D721Med (cell line): ENCODE measurements around the gene SMIM41.

ENCODE experiments used
- DNase-seq: peaks from one replicate; pipeline ENCODE4 v3.0.0; 2011; ENCODE audit warnings: low spot score; ENCODE audit not compliant: insufficient read length
- FAIRE-seq: peaks from 2 replicates; lab custom pipeline; 2011; peaks lifted over from hg19 to GRCh38; lab: Jason Lieb, UNC
- TF ChIP-seq, protein P1 (sequence below): IDR thresholded peaks from 2 replicates; pipeline ENCODE4 v1.5.1; 2012; ENCODE audit warnings: mild to moderate bottlenecking, control low read depth; ENCODE audit not compliant: insufficient read depth; ENCODE audit errors: missing control alignments

SMIM41 gene

DNA sequence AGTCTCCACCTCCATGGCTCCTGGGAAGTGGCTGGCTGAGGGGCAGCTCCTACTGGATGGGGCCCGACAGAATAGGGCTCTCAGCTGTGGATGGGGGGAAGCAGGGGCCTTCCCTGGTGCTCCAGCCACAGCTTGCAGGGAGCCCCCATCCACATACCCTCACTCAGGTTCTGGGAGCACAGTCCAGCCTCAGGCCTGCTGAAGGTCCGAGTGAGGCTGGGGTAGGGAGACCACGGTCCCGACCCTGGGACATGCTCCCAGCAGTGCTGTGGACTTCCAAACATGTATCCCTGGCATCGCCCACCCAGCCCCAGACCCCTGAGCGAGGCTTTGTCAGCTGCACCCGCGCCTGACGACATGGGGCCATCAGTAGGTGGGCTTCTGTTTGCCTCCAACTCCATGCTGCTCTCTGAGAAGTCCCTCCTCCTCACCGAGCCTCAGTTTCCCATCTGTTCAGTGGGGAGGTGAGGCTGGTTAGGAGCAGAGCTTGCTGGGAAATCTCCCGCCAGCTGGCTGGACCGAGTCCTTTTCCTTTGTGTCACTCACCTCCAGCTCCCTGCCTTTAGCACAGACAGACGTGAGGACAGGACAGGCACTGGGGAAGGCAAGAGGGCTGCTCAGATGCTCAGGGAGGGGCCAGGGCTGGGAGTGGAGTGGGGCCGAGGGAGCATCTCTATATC lies 18.9 kb upstream of the SMIM41 start:
- TF ChIP-seq, protein P1, sequence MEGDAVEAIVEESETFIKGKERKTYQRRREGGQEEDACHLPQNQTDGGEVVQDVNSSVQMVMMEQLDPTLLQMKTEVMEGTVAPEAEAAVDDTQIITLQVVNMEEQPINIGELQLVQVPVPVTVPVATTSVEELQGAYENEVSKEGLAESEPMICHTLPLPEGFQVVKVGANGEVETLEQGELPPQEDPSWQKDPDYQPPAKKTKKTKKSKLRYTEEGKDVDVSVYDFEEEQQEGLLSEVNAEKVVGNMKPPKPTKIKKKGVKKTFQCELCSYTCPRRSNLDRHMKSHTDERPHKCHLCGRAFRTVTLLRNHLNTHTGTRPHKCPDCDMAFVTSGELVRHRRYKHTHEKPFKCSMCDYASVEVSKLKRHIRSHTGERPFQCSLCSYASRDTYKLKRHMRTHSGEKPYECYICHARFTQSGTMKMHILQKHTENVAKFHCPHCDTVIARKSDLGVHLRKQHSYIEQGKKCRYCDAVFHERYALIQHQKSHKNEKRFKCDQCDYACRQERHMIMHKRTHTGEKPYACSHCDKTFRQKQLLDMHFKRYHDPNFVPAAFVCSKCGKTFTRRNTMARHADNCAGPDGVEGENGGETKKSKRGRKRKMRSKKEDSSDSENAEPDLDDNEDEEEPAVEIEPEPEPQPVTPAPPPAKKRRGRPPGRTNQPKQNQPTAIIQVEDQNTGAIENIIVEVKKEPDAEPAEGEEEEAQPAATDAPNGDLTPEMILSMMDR: no peak
- FAIRE-seq (no peak), DNase-seq (no peak)

DNA sequence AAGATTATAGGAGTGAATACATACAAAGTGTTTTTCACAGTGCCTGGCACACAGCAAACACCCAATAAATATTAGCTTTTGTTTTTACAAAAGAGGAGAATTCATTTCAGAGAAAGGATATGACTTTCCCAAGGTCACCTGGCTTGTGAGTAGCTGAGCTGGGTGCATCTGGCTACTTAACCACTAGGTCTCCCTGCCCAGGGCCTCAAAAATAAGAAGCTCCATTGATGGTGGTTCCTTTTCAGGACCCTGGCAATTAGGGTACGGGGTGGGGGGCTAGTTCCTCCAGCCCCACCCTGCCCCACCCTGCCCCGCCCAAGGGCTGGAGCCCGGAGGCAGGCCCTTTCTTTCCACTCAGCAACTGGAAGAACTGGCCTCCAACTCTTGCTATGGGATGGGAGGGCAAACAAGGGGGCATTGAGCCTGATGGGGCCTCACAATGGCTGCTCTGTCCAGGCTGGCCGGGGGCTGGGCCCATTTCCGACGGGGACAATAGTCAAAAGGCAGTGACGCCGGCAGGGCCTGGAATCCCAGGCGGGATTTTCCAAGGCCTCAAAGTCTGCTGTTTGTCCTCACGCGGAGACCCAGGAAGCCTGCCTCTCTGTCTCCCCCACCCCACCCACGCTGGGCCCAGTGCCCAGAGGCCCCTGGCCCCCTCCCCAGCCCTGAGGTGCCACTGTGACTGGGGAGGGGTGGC lies 17.9 kb upstream of the SMIM41 start:
- TF ChIP-seq, protein P1: no peak
- no peak for FAIRE-seq
- DNase-seq: no peak

DNA sequence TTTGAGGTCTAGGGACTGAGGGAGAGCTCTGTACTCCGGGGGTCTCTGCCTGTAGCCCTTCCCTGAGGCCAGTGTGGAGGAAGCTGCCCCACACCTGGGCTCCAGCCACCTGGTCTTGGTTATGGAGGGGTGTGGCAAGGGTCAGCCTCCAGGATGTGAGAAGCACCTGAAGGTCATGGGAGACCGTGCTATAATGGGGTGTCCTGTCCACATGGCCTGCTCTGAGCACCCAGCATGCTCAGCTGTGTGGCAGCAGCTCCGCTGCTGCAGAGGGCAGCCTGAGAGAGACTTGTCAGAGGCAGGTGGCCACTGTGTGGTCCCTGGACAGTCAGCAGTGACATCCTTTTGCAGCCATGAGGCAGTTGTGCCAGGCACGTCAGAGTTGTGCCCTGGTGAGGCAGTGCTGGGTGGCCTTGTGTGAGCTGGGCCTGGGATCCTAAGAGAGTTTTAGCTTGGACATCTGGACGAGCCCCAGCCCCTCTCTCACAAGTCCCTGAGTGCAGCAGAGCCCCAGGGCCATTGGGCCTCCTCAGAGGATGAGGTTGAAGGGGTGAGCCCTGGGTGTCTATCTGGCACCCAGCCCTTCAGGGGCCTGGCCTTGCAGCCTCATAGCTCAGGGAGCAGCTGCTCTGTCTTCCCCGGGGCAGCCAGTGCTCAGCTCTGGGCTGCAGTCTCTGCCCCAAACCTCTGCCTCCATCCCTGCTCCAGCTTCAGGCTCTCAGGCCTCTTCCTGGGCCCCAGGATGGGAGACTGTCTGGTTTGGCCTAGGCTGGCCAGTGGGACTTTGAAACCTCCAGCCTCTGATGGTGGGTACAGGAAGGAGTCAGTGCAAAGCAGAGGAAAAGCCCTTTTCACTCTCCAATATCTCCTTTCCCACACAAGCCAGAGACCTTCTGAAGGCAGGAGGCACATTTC lies 17.1 kb upstream of the SMIM41 start:
- TF ChIP-seq, protein P1: no peak
- DNase-seq (no peak), FAIRE-seq (no peak)

DNA sequence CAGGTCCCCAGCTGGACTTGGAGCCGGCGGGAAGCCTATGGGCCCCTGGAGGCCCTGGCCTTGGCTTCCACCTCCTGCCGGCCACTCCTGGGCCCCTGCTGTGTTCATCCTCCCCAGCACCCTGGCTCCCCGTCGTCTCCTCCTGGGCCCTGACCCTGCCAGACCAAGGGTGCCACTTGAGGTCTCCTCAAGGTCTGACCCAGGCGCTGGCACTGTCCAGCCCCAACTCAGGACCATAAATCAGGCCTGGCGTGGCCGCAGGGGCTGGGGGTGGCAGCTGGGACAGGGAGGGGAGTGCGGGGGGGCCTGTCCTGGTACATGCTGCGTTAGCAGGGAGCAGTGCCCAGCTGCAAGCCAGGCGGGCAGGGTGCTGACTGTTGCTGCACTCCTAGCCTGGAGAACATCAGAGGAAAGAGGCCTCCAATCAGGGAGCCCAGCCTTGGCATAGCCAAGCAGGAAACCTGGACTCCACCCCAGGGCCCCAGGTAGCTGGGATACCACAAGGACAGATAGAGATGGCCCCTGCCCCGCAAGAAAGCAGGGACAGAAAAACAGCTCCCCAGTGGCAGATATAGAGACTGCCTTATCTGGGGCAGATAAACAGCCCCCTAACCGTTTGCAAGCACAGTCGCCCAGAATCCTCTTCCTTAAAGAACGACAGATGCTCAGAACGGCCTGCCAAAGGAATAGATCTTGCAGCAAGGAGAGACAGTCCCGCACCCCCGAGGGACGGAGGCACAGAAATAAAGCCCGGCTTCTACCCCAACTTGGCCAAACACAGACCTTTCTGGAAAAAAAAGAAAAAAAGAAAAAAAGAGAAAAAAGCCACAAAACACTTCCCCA lies 16.2 kb upstream of the SMIM41 start:
- FAIRE-seq (no peak), DNase-seq (no peak)
- TF ChIP-seq, protein P1: no peak

DNA sequence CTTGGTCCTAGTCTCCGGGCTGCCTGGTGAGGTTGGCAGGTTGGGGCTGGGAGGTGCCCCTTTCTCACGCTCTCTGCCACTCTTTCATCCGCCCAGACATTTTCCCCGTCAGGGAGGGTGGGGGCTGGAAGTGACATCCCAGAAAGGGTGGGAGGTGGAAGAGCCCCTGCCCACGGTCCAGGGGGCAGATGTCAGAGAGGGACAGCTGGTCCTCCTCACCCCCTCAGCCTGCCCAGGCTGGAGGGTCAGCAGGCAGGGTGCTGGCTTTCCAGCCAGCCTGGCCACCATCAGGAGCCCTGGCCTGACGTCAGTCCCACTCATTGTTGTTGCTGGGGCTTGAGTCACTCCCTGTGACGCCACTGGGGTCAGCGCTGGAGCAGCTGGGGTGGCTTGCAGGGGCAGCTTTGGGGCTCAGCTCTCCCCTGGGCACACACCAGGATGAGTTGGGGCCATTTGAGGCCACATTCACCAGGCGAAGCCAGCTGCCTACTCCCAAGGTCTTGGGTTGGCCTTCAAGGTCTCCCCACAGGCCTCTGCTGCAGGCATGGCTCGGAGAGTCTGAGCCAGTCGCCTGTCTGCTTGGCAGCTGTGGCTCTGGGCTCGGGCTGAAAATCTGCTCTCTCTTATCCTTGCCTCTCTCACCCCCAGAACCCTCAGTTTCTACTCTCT lies 15.4 kb upstream of the SMIM41 start:
- TF ChIP-seq, protein P1: no peak
- FAIRE-seq: no peak
- no peak for DNase-seq
